IPS DF 4.7 (cell line): ENCODE measurements around the gene ADAM12.

ENCODE experiments used
- DNase-seq: peaks from one replicate; pipeline ENCODE4 v3.0.0-alpha.2; 2013; ENCODE audit warnings: low spot score; ENCODE audit errors: extremely low read depth

The ADAM12 gene

DNA sequence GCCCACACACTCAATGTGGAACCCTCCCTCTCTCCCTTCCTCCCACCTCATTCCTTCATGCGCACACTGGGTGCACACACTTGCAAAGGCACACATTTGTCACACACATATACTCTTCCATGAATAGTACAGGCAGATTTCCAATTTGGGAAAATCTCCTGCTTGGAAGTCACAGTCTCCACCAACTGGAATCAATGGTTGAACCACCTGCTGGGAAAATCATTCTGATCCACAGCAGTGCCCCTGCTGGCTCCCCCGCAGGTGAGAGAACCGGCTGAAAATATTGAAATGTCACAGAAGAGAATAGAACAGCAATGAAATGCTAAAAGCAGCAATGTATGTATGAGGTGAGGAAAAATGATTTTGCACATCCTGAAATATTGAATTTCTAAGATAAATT, 232.7 kb downstream of the ADAM12 start:
- no peak for DNase-seq

DNA sequence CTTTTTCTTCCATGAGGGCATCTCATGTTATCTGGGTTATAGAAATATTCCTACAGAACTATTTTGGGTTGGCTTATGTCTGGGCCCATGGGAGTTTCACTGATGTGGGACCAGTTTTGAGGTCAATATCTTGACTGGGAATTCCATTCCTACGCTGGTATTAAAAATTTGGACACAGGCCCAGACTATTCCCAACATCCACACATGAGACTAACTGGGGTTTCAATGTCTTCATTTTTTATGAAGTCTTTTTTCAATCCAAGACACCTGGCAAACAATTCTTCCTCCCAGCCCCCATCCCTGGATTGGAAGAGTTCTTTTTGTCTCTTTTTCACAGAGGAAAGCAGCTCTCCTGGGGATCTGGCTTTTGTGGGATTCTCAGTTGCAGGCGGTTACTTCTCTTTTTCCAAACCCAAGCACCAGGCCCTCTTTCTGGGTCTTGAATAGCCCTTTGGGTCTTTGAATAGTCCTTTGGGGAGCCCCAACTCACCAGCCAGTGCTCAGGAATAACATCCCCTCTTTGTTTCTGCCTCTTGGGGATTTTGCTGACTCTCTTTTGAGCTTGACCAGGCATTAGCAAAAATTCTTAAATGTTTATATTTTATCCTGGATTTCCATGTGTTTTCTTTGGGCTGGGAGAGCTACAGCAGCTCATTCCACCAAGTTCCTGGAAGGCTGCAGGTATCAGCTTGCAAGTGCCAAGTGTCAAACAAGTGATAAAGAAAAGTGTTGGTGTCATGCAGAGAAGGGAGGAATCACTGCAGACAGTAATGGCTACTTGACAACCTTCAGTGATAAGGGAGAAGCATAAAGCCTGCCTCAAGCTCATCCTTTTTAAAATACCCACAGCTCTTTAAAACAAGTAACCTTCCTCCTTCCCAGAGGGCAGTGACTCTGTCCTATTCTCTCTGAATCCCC, 234.3 kb downstream of the ADAM12 start:
- DNase-seq: no peak

DNA sequence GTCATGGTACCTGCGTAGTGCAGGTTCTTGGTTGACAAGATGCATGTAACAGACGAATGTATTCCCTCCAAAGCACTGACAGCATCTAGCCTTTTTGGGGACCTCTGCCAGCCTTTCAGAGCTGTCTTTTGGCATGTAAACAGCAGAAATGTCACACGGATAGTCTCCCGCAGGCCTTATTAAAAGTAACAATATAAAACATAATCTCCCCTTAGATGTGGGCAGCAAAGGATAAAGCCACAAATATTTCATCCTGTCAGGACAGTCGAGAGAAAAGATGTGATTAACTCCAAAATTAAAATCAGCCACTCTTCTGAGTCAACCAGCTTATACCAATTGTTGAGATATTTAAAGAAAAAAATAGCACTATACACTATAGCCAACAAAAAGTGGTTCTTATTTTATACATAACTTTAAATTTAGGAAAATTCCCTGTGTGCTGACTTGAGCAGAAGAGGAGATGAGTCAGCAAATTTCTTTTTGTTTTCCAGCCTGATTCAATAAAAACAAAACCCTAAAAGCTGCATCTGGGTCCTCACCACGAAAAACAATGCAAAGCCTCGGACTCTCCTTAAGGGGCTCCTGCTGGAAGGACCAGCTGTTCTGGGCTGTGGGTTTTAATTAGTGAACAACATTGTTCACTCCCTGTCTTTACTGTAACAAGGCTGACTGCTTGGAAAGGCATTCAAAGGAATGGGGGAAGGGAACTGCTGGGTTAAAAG, 240.2 kb downstream of the ADAM12 start:
- no peak for DNase-seq

DNA sequence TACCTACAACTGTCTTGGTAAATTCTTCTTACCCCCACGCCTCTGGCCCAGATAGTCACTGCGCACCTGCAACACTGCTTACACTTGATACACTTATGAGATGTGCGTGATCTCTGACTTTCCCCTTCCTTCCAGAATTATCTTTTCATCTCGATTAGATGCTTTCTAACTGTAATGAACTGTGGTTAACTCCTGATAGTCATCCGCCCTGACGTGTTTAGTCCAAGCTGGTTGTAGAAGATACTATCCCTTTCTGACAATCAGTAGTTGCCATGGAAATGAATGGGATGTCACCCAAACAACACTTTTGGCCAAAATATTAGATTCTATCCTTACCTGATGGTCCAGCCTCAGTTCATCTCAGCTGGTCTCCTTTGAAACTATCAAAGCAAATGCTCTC, 241.5 kb downstream of the ADAM12 start:
- no peak for DNase-seq

DNA sequence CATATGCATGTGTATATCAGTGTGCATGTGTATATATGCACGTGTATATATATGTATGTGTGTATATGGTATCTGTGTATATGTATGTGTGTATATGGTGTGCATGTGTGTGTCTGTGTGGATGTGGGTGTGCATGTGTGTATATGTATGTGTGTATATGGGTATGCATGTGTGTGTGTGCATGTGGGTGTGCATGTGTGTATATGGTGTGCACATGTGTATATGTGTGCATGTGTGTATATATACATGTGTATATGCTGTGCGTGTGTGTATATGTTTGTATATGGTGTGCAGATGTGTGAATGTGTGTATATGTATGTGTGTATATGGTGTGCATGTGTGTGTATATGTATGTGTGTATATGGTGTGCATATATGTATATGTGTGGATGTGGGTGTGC, 245.2 kb downstream of the ADAM12 start:
- no peak for DNase-seq

DNA sequence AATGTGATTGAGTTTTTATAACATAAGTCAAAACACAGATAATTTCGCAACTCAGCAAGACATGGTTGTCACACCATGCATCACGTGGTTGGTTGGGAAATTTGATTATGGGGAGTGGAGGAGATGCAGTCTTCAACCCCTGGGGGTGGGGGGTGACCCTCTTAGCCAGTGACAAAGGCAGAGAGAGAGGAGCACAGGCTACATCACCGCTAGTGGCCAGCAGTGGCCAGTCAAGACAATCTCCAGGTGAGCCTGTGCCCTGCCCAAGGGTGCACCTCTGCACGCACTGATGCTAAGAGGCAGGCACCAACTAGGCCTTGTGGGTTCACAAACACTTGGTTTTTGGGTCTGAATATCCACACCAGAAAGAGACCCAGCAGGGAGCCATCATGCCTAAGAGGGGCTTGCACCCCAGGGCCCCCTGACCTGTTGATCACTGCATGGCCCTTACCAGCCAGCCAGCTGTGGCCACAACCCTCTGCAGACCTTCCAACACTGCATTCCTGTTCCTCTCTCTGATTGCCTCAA, 247.5 kb downstream of the ADAM12 start:
- no peak for DNase-seq

DNA sequence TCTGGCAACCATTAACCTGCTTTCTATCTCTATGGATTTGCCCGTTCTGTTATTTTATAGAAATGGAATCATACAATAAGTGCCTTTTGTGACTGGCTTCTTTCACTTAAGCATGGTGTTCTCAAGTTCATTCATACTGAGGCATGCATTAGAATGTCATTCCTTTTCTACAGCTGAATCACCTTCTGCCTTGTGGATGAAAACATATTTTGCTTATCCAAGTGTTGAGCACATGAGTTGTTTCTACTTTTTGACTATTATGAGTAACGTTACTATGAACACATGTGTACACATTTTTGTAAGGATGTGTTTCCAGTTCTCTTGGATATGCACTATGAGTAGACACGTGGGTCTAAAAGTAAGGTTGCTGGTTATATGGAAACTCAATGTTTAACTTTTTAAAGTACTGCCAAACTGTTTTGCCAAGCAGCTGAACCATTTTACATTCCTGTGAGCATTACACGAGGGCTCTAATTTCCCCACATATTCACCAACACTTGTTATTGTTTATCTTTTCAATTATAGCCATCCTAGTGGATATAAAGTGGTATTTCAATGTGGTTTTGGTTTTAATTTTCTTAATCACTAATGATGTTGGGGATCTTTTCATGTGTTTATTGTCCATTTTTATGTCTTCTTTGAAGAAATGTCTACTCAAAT, 250.6 kb downstream of the ADAM12 start:
- no peak for DNase-seq

DNA sequence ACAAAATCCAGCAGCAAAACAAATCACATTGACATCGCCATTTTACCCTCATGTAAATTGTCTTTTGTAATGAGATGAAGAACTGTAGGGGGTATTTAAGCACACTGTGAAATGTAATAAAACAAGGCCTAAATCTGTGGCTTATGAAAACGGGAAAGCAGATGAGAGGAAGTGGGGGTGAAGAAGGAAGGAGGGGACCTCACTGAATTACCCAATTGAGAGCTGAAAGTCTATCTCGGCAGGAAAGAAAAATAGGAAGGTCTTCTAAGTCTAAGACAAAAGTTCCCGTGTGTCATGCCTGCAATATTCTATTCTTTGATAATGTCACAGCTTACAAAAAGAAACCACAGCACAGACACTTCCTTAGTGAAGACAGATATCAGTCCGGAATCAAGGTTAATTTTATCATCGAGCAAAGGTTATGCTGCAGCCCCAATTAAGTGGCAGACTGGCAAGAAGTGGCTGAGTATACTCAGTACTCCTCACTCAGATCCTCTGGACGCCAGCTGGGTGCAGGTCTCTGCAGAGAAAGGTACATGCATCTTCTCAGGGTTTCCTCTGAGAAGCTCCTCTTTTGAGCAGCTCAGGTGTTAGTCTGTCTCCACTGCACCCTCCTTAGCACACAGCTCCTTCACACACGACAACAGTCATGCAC, 252.2 kb downstream of the ADAM12 start:
- no peak for DNase-seq

DNA sequence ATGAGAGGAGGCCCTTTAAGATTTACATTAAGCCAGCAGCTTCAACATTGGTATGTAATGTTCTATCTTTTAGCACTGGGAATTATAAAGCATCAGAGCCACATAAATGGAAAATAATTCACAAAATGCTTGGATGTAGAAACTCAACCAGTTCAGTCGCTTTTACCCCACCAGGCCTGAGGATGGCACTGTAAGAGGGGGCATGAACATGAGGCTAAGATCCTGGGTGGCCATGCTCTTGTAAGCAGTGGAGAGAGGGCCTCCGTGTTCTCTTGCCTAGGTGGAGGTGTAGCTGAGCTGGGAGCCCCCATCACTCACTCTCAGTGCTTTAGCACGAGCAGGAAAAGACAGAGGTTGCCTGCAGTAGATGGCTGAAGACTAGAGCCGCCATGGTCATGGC, 253.1 kb downstream of the ADAM12 start:
- DNase-seq: peak; percentile 19

DNA sequence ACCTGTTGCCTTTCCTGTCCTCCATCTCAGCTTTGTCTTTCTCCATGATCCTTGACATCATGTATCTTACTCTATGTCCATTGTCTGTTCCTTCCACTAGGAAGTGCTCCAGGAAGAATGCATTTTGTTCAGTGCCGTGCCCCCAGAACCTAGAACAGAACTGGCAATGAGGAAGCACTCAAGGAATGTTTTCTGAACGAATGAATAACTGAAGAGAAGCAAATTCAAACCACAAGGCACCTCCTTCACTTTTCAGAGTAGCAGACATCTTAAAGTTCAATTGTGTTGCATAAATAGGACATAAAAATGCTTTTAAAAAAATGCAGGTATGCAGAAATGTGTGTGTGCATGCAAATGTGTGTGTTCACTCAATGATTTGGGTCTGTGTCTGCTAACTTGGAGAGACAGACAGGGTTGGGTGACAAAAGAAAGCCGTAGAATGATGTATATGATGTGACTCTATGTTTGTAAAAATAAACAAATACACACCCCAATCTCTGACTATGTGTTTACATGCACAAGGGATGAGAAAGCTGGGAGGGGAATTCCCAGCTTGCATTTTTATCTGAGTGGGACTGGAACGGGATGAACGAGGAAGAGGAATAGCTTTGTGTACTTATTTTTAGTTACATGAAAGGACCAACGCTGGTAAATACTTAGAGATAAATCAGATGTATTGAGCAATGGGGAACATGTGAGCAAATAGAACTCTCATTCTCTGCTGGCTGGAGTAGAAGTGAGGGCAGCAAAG, 254.2 kb downstream of the ADAM12 start:
- DNase-seq: no peak

DNA sequence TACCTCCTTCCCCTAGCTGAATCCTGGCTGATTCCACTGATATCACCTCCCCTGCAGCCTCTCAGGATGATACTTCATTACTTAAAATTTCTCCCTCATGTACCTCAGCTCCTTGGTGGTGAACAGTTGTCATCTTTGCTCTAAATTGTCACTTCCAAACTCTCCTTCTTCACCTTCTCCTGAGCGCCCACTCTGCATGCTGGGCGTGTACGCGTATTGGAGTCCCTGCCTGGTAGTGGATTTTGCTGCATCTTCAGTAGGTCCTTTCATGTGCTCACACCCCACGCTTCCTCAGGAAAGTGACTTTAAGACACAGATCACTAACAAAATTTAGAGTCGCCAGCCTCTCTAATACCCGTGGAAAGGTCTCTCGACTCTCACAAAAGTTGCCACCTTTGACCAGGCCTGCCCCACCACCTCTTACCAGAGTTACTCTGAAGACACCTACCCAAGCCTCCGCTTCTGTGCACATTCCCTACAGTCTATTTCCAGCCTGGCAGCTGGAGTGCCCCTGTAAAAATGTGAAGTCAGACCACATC, 255.1 kb downstream of the ADAM12 start:
- no peak for DNase-seq

DNA sequence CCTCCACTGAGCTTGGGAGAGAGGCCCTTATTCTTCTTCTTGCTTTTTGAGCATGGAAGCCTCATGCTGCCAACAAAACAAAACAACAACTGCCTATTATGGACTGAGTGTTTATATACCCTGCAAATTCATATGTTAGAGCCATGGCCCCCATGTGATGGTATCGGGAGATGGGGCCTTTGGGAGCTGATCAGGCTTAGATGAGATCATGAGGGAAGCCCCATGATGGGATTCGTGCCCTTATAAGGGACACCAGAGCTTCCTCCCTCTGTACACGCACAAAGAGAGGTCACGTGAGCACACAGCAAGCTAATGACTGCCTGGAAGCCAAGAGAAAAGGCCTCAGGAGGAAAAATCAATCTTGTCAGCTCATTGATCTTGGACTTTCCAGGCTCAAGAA, 256.9 kb downstream of the ADAM12 start:
- DNase-seq: no peak

DNA sequence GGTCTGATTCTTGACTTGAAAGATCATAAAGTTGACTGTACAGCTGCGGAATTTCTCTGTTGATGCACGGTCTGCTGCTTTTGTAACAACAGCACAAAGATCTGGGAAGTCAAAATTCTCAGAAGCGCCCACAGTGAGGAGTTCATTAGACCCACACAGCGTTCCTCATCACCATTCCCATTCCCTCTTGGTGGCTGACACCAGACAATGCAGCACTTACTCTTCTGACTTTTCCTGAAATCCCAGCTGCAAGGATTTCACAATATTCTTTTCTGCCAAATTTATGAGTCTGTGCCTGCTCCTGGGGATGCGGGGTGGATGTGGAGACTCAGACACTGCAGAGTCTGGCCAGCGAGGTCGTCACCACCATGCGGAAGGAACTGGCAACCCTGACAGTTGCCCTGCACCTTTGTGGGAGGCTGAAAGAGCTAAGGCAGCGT, 258.0 kb downstream of the ADAM12 start:
- no peak for DNase-seq

DNA sequence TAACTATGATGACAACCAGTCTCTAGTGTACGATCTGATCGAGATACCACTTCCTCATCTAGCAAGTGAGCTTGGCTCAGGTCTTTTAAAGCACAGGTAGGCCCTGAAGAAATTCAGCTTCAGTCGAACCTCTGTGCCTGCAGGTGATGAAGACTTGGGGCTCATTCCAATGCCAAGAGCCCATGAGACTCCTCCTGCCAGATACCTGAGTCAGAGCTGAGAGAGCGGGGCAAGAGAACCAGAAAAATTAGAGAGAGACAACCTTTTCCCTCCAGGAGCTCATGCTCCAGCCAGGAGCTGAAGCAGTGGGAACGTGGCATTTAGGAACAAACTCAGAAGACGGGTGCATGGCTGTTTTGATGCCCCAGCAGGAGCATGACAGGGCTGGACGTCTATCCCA, 259.3 kb downstream of the ADAM12 start:
- DNase-seq: no peak

DNA sequence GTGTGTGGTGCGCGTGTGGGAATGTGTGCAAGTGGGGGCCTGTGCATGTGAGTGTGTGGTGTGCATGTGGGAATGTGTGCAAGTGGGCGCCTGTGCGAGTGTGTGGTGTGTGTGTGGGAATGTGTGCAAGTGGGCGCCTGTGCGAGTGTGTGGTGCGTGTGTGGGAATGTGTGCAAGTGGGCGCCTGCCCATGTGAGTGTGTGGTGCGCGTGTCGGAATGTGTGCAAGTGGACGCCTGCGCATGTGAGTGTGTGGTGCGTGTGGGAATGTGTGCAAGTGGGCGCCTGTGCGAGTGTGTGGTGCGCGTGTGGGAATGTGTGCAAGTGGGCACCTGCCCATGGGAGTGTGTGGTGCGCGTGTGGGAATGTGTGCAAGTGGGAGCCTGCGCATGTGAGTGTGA, 259.7 kb downstream of the ADAM12 start:
- no peak for DNase-seq

DNA sequence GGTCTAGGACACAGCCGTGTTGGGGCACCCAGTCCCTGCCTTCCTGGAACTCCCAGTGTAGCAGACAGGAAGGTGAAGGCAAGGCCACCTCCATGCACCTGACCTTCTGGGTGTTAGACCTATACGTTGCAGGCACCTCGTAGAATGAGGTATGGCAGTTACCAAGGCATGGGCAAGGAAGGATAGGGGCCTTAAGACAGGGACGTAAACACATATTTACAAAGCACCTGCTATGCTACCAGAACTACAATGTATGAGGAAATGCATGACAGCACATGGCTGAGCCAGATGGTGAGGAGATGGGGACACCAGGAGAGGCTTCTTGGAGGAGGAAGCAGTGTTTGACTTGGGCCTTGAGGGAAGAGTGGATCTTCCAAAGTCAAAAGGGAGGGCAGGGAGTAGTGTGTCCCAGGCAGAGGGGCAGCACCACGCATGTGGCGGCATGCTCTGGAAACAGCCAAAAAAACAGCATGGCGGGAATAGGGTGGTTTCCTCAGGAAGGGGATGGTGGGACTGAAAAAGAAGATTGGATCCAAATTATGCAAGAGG, 260.7 kb downstream of the ADAM12 start:
- DNase-seq: no peak

DNA sequence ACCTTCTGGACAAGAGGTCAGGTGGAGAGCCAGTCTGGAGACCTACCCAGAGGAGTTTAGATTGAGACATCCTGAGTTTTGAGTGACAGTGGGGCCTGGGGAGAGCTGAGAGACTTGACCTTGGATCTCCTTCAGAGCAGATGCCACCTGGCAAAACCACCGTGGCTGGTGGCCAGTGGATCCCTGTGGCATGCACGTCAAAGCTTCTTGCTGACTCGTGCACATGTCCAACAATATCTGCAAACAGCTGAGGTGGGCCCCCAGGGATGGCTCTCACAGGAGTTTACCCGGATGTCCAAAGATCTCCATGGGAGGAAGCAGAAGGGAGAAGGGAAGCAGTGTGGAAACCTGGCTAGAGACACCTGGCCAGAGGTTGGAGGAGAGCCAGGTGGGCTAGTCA, 261.4 kb downstream of the ADAM12 start:
- DNase-seq: no peak

DNA sequence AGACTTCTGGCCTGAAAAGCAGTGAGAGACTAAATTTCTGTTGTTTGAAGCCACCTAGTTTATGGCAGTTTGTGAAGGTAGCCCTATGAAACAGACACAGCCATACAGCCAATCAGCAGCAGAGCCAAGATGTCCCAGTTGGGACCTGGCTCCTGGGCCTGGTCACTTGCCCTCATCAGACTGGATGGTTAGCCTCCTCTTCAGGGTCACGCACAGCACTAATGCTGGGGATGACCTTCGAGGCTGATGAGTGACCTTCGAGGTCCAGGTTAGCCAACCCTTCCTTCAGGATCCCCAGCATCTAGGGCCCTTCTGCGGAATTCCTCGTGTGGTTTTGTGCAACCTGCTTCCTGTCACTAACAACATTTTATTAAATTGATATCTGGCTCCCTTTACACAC, 262.3 kb downstream of the ADAM12 start:
- no peak for DNase-seq

DNA sequence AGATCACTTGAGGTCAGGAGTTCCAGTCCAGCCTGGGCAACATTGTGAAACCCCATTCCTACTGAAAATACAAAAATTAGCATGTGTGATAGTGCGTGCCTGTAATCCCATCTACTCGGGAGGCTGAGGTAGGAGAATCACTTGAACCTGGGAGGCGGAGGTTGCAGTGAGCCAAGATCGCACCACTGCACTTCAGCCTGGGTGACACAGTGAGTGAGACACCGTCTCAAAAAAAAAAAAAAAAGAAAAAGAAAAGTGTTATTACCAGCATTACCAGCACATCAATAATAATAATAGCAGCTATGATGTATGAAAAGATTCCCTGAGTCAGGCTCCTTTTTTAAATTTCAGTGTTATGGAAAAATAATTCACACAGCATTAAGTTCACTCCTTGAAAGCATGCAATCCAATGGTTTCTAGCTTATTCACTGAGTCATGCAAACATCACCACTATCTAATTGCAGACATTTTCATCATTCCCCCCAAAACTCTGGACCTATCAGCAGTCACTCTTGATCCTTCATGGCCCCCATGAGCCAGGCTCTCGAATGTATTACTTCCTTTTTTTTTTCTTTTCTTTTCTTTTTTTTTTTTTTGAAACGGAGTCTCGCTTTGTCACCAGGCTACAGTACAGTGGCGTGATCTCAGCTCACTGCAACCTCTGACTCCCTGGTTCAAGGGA, 263.5 kb downstream of the ADAM12 start:
- DNase-seq: no peak

DNA sequence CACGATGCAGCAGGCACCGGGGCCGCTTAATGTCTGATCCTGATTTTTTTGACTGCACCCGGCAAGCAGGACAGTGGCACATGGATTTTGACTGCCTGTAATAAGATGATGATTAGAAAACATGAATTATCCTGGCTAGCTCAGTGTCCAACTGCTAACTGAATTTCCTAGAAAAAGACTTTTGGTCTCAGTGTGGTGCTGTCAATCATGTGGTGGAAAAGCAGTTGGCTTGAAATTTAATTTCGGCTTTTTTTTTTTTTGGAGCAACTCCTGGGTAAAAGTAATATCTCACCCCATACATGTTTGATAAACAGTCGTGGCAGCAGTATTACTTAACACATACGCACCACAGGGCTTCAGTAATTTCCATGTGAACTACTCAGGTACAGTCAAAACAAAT, 264.2 kb downstream of the ADAM12 start:
- DNase-seq: no peak
